A549 treated with AZD9567 at 1 μM for 4 hours (cell line): ENCODE data around the gene KRTAP5-4. TPM values are rescaled to one million over a fixed set of nuclear protein-coding genes. Genes with fewer than 3 reads are reported as not detected.

Experiments used
- total RNA-seq: library from RNA; stranded (reverse); fragments of 200-300 nt; extraction: Qiagen RNA extraction; gene quantifications from 5 replicates; pipeline ENCODE4 v1.2.3, GENCODE V29; 2022; ENCODE audit not compliant: insufficient read depth

The KRTAP5-4 gene
- not detected in 5 replicates for total RNA-seq

GRCh38 chr11:1622086-1622485, at the start of gene KRTAP5-4:
KRTAP5-4 (minus strand) TSS chr11:1622138; CDS start chr11:1622093, 45 bp downstream.

GRCh38 chr11:1629326-1630185, 7.6 kb upstream of the KRTAP5-4 start, which contains the start of gene KRTAP5-5:
KRTAP5-5 (plus strand) TSS chr11:1629775; CDS start chr11:1629841, 66 bp downstream.

GRCh38 chr11:1608363-1608762, 13.6 kb downstream of the KRTAP5-4 start, which contains the start of gene KRTAP5-3:
KRTAP5-3 (minus strand) TSS chr11:1608463; CDS start chr11:1608385, 78 bp downstream.

GRCh38 chr11:1597994-1598380, 24.0 kb downstream of the KRTAP5-4 start, which contains the start of gene KRTAP5-2:
KRTAP5-2 (minus strand) TSS chr11:1598294; CDS start chr11:1598250, 44 bp downstream.

GRCh38 chr11:1584661-1585370, 37.1 kb downstream of the KRTAP5-4 start, which contains the start of gene KRTAP5-1:
KRTAP5-1 (minus strand) TSS chr11:1585283; CDS start chr11:1585249, 34 bp downstream.

GRCh38 chr11:1572197-1573076, 49.5 kb downstream of the KRTAP5-4 start, which contains the start of gene DUSP8:
DUSP8 (minus strand) TSS chr11:1572271; CDS start chr11:1565826, 6,445 bp downstream.

Other genes starting within 250 kb of the KRTAP5-4 start
- 2.9 to 8.6 TPM (median 6.9 TPM) in 5 replicates for gene BRSK2, start 232.2 kb downstream of the KRTAP5-4 start, total RNA-seq
- gene MOB2, start 135.4 kb downstream of the KRTAP5-4 start, total RNA-seq: 37.1 to 51.2 TPM (median 46.1 TPM) in 5 replicates
- 0.43 to 1.6 TPM (median 0.94 TPM) in 5 replicates for gene DUSP8, start 49.9 kb downstream of the KRTAP5-4 start, total RNA-seq
- not detected in 5 replicates for gene KRTAP5-1, start 36.9 kb downstream of the KRTAP5-4 start, total RNA-seq
- not detected in 5 replicates for gene KRTAP5-2, start 23.8 kb downstream of the KRTAP5-4 start, total RNA-seq
- gene KRTAP5-3, start 13.7 kb downstream of the KRTAP5-4 start, total RNA-seq: not detected in 5 replicates
- gene KRTAP5-5, start 7.6 kb upstream of the KRTAP5-4 start, total RNA-seq: not detected in 5 replicates
- not detected in 5 replicates for gene KRTAP5-6, start 75.1 kb upstream of the KRTAP5-4 start, total RNA-seq
- gene IFITM10, start 128.5 kb upstream of the KRTAP5-4 start, total RNA-seq: 0.99 to 1.6 TPM (median 1.5 TPM) in 5 replicates
- gene CTSD, start 141.8 kb upstream of the KRTAP5-4 start, total RNA-seq: 459 to 545 TPM (median 470 TPM) in 5 replicates
- 0.10 to 0.33 TPM (median 0.19 TPM) in 4 of 5 replicates, not detected in the other for gene SYT8, start 212.9 kb upstream of the KRTAP5-4 start, total RNA-seq
- 0.26 TPM in 1 of 5 replicates, not detected in the others for gene TNNI2, start 216.8 kb upstream of the KRTAP5-4 start, total RNA-seq
- gene LSP1, start 230.9 kb upstream of the KRTAP5-4 start, total RNA-seq: 0.76 to 1.9 TPM (median 1.0 TPM) in 4 of 5 replicates, not detected in the other